ENCODE data around the gene PTPDC1. TPM values are rescaled to one million over a fixed set of nuclear protein-coding genes. Genes with fewer than 3 reads are reported as not detected.

The PTPDC1 gene
- total and polyA plus RNA-seq, 4 donors: 0.45 to 5.1 (median 1.1) TPM

GRCh38 chr9:94042516-94043360 is 41.5 kb upstream of the PTPDC1 start:
- H3K27me3 ChIP-seq (ENCODE audit: control insufficient read depth in 4 of 4, insufficient read depth in 4 of 4, low read length in 3 of 4): no peaks in the 10 kb centered on the region
- 73% methylated on average over 5 of the region's 5 CpGs for WGBS
- no peak for TF ChIP-seq JUND (IDR thresholded peaks at IDR 0.05)
- no peak for TF ChIP-seq ATF3 (IDR thresholded peaks at IDR 0.05)
- TF ChIP-seq EGR1 (IDR thresholded peaks at IDR 0.05; ENCODE audit: low read depth in 2 of 2): no peak
- no peak for TF ChIP-seq SP1 (IDR thresholded peaks at IDR 0.05)
- no peak for TF ChIP-seq MAX (IDR thresholded peaks at IDR 0.05)
- no peak for TF ChIP-seq TAF1 (conservative IDR thresholded peaks at IDR 0.05)
- no peak for TF ChIP-seq FOXA2 (IDR thresholded peaks at IDR 0.05)
- no peak for TF ChIP-seq RXRA (IDR thresholded peaks at IDR 0.05)
- no peak for TF ChIP-seq REST (IDR thresholded peaks at IDR 0.05)
- TF ChIP-seq NR2F2 (IDR thresholded peaks at IDR 0.05): no peak
- no peak for TF ChIP-seq FOXA1 (IDR thresholded peaks at IDR 0.05)
- TF ChIP-seq YY1 (IDR thresholded peaks at IDR 0.05): no peak
- TF ChIP-seq RAD21 (IDR thresholded peaks at IDR 0.05): no peak
- TF ChIP-seq GABPA (IDR thresholded peaks at IDR 0.05 in 1 of 2, conservative IDR thresholded peaks at IDR 0.05 in 1 of 2): no peak
- no peak overlapping the region for H3K9ac ChIP-seq (ENCODE audit: low read depth in 1 of 2, low read length in 2 of 2)
- H3K4me3 ChIP-seq (ENCODE audit: low read depth in 1 of 3, low read length in 3 of 3): no peak overlapping the region
- H3K27ac ChIP-seq (ENCODE audit: low read depth in 1 of 2, low read length in 2 of 2): no peak overlapping the region
- no peak for DNase-seq (ENCODE audit: low spot score)
- no peaks in the 10 kb centered on the region for H3K36me3 ChIP-seq (ENCODE audit: control insufficient read depth in 4 of 4, insufficient read depth in 3 of 4, low read depth in 1 of 4, low read length in 3 of 4)
- no peaks in the 10 kb centered on the region for H3K4me1 ChIP-seq (ENCODE audit: control insufficient read depth in 4 of 4, insufficient read depth in 4 of 4, low read length in 3 of 4)
- no peaks in the 10 kb centered on the region for H3K9me3 ChIP-seq (ENCODE audit: control insufficient read depth in 4 of 4, low read length in 3 of 4)

- Histone ChIP-seq H3K9me3 (ENCODE audit: control insufficient read depth in 4 of 4, low read length in 3 of 4) (no peaks in the 10 kb centered on the region), H3K27me3 (ENCODE audit: control insufficient read depth in 4 of 4, insufficient read depth in 4 of 4, low read length in 3 of 4) (no peaks in the 10 kb centered on the region), H3K9ac (ENCODE audit: low read depth in 1 of 2, low read length in 2 of 2) (no peak overlapping the region), H3K36me3 (ENCODE audit: control insufficient read depth in 4 of 4, insufficient read depth in 3 of 4, low read depth in 1 of 4, low read length in 3 of 4) (no peaks in the 10 kb centered on the region), H3K27ac (ENCODE audit: low read depth in 1 of 2, low read length in 2 of 2) (no peak overlapping the region), H3K4me1 (ENCODE audit: control insufficient read depth in 4 of 4, insufficient read depth in 4 of 4, low read length in 3 of 4) (peaks cover 0 to 2% (median 0%) of the 10 kb centered on the region in 4 donors), H3K4me3 (ENCODE audit: low read depth in 1 of 3, low read length in 3 of 3) (no peak overlapping the region)
- WGBS: 91% methylated on average over 2 of the region's 2 CpGs
- TF ChIP-seq HNF4A (conservative IDR thresholded peaks at IDR 0.05) (no peak), ZBTB33 (IDR thresholded peaks at IDR 0.05) (no peak), RXRA (IDR thresholded peaks at IDR 0.05) (no peak), EGR1 (IDR thresholded peaks at IDR 0.05; ENCODE audit: low read depth in 2 of 2) (no peak), FOXA2 (IDR thresholded peaks at IDR 0.05) (no peak), NR2F2 (IDR thresholded peaks at IDR 0.05) (no peak), GABPA (IDR thresholded peaks at IDR 0.05 in 1 of 2, conservative IDR thresholded peaks at IDR 0.05 in 1 of 2) (no peak), SP1 (IDR thresholded peaks at IDR 0.05) (no peak), ATF3 (IDR thresholded peaks at IDR 0.05) (no peak)
- no peak for DNase-seq (ENCODE audit: low spot score)
These were observed 29.5 kb upstream of the PTPDC1 start for GRCh38 chr9:94054716-94055115.
